BE2C (cell line): ENCODE results near the gene PLXNA3.
A peak's percentile ranks its signal among the peaks of the same experiment; 100 is the strongest.

Experiments used
- DNase-seq: peaks from one replicate; pipeline ENCODE4 v3.0.0-alpha.2; 2020
- H3K27me3 ChIP-seq: fragments of 250-450 bp; sonication (Bioruptor Pico); 2 replicates; pipeline ENCODE4 v1.5.1; 2020; ENCODE audit warnings: mild to moderate bottlenecking
- H3K36me3 ChIP-seq: fragments of 250-450 bp; sonication (Bioruptor Pico); 2 replicates; pipeline ENCODE4 v1.5.1; 2020; ENCODE audit warnings: mild to moderate bottlenecking
- H3K4me1 ChIP-seq: fragments of 250-450 bp; sonication (Bioruptor Pico); 2 replicates; pipeline ENCODE4 v1.5.1; 2020
- H3K4me3 ChIP-seq: 2 replicates; pipeline ENCODE4 v1.5.1; 2011; ENCODE audit warnings: low read depth, low read length
- H3K9me3 ChIP-seq: fragments of 250-450 bp; sonication (Bioruptor Pico); 2 replicates; pipeline ENCODE4 v1.5.1; 2020
- CTCF ChIP-seq: IDR thresholded peaks from 2 replicates; pipeline ENCODE4 v1.5.1; 2012; ENCODE audit warnings: mild to moderate bottlenecking, low read depth, low read length

Gene PLXNA3

DNA sequence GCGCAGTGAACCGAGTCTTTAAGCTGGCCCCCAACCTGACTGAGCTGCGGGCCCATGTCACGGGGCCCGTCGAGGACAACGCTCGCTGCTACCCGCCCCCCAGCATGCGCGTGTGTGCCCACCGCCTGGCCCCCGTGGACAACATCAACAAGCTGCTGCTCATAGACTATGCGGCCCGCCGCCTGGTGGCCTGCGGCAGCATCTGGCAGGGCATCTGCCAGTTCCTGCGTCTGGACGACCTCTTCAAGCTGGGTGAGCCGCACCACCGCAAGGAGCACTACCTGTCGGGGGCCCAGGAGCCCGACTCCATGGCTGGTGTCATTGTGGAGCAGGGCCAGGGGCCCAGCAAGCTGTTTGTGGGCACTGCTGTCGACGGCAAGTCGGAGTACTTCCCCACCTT, 2.2 kb downstream of the PLXNA3 start:
- Histone ChIP-seq H3K4me1 (peaks cover 9% of the 10 kb centered on the region), H3K9me3 (no peaks in the 10 kb centered on the region), H3K4me3 (no peak overlapping the region), H3K36me3 (peaks cover 5% of the 10 kb centered on the region; the same call in 1 of the 2 replicates), H3K27me3 (no peaks in the 10 kb centered on the region)
- TF ChIP-seq CTCF: peak; percentile 49
- peak; percentile 65 for DNase-seq

GRCh38 chrX:154462396-154462795, 4.3 kb downstream of the PLXNA3 start:
- no peak for DNase-seq
- TF ChIP-seq CTCF: no peak
- Histone ChIP-seq H3K4me1 (peaks cover 9% of the 10 kb centered on the region), H3K27me3 (no peaks in the 10 kb centered on the region), H3K4me3 (no peak overlapping the region), H3K36me3 (peaks cover 5% of the 10 kb centered on the region; the same call in 1 of the 2 replicates), H3K9me3 (no peaks in the 10 kb centered on the region)

GRCh38 chrX:154463611-154464220, 5.6 kb downstream of the PLXNA3 start:
- no peak for TF ChIP-seq CTCF
- peaks cover 5% of the 10 kb centered on the region; the same call in 1 of the 2 replicates for H3K36me3 ChIP-seq
- no peak overlapping the region for H3K4me3 ChIP-seq
- DNase-seq: no peak
- peaks cover 9% of the 10 kb centered on the region for H3K4me1 ChIP-seq
- H3K27me3 ChIP-seq: no peaks in the 10 kb centered on the region
- no peaks in the 10 kb centered on the region for H3K9me3 ChIP-seq

DNA sequence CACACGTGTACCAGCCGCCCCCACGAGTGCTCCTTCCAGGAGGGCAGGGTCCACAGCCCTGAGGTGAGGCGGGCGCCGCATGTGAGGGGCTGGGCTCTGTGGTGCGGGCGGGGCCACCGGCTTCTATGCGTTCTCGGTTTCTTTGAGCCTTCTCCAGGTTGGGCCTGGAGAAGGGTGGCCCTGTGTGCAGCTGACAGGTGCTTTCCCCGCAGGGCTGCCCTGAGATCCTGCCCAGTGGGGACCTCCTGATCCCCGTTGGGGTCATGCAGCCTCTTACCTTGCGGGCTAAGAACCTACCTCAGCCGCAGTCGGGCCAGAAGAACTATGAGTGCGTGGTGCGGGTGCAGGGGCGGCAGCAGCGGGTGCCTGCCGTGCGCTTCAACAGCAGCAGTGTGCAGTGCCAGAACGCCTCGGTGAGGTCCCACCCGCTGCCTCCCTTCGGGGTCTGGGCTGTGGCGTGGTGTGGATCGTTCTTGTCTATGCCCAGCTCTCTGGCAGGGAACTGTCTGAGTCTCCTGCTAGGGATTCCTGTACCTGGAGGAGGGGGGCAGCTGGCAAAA, 6.8 kb downstream of the PLXNA3 start:
- Histone ChIP-seq H3K36me3 (peaks cover 5% of the 10 kb centered on the region; the same call in 1 of the 2 replicates), H3K9me3 (no peaks in the 10 kb centered on the region), H3K27me3 (no peaks in the 10 kb centered on the region), H3K4me1 (peaks cover 1% of the 10 kb centered on the region; the same call in 1 of the 2 replicates), H3K4me3 (no peak overlapping the region)
- DNase-seq: no peak
- no peak for TF ChIP-seq CTCF

DNA sequence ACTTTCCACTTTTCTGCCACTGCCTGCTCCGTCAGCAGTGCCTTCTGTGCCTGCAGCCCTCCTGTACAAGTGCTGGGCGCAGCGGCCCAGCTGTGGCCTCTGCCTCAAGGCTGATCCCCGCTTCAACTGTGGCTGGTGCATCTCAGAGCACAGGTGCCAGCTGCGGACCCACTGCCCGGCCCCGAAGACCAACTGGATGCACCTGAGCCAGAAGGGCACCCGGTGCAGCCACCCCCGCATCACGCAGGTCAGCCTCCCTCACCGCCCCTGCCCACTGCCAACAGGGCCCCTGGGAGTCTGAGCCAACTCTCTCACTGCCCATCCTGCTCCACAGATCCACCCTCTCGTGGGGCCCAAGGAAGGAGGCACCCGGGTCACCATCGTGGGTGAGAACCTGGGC, 7.5 kb downstream of the PLXNA3 start:
- Histone ChIP-seq H3K27me3 (no peaks in the 10 kb centered on the region), H3K4me1 (no peaks in the 10 kb centered on the region), H3K9me3 (no peaks in the 10 kb centered on the region), H3K36me3 (peaks cover 4% of the 10 kb centered on the region; the same call in 1 of the 2 replicates), H3K4me3 (no peak overlapping the region)
- no peak for DNase-seq
- TF ChIP-seq CTCF: no peak

GRCh38 chrX:154466036-154466435, 8.0 kb downstream of the PLXNA3 start:
- no peak for TF ChIP-seq CTCF
- Histone ChIP-seq H3K36me3 (no peaks in the 10 kb centered on the region; the same call in 1 of the 2 replicates), H3K4me3 (no peak overlapping the region), H3K9me3 (no peaks in the 10 kb centered on the region), H3K27me3 (no peaks in the 10 kb centered on the region), H3K4me1 (no peaks in the 10 kb centered on the region)
- DNase-seq: no peak
